Tibial nerve (tissue), 4 donors: ENCODE data around the gene MSMP.

Source experiments
- EP300 ChIP-seq, 2 donors: sonication (generic); formaldehyde crosslinking; IDR thresholded peaks; one replicate each; pipeline ENCODE4 v1.6.1; 2017; ENCODE audit warnings: antibody characterized with exemption in 2 of 2, mild to moderate bottlenecking in 1 of 2
- POLR2A ChIP-seq, 2 donors: fragments of 450-650 bp; IDR thresholded peaks; one replicate each; pipeline ENCODE4 v1.6.1; 2017; ENCODE audit warnings: antibody characterized with exemption in 2 of 2, mild to moderate bottlenecking in 2 of 2, moderate library complexity in 2 of 2
- TF ChIP-seq, protein P1 (sequence below), 5 experiments: fragments of 200-600 bp in 3 of 5; fragments of 450-650 bp in 2 of 5; sonication (generic) in 3 of 5; IDR thresholded peaks; one replicate each; pipeline ENCODE4 v1.5.1; 2016 to 2019; ENCODE audit warnings: antibody characterized with exemption in 5 of 5, mild to moderate bottlenecking in 3 of 5, moderate library complexity in 2 of 5

- TF ChIP-seq POLR2A (IDR thresholded peaks at IDR 0.05) (no peak), EP300 (IDR thresholded peaks at IDR 0.05) (no peak)
- TF ChIP-seq, protein P1, sequence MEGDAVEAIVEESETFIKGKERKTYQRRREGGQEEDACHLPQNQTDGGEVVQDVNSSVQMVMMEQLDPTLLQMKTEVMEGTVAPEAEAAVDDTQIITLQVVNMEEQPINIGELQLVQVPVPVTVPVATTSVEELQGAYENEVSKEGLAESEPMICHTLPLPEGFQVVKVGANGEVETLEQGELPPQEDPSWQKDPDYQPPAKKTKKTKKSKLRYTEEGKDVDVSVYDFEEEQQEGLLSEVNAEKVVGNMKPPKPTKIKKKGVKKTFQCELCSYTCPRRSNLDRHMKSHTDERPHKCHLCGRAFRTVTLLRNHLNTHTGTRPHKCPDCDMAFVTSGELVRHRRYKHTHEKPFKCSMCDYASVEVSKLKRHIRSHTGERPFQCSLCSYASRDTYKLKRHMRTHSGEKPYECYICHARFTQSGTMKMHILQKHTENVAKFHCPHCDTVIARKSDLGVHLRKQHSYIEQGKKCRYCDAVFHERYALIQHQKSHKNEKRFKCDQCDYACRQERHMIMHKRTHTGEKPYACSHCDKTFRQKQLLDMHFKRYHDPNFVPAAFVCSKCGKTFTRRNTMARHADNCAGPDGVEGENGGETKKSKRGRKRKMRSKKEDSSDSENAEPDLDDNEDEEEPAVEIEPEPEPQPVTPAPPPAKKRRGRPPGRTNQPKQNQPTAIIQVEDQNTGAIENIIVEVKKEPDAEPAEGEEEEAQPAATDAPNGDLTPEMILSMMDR (IDR thresholded peaks at IDR 0.05): no peak
Measured at GRCh38 chr9:35710818-35711500, 43.1 kb downstream of the MSMP start.
